Pancreas (tissue), 10 donors: ENCODE results near the gene TMPRSS7. TPM values are rescaled to one million over a fixed set of nuclear protein-coding genes. Genes with fewer than 3 reads are reported as not detected.

Experiments used
- ATAC-seq, 4 donors: fragments of 200-7000 bp; cut with Tn5 transposase; one replicate each; pipeline versions ENCODE4 v1.8.0 to v1.9.1; 2020; ENCODE audit warnings: mild to moderate bottlenecking in 4 of 4, moderate library complexity in 4 of 4
- DNase-seq, 6 donors: peaks; one replicate each; pipeline ENCODE4 v3.0.0-alpha.2; 2020
- FAIRE-seq: peaks from 2 replicates; lab custom pipeline; 2012; peaks lifted over from hg19 to GRCh38; lab: Jason Lieb, UNC
- H3K27ac ChIP-seq, 4 donors: fragments of 200-600 bp; sonication (generic); 1 replicate in 3 of 4; 2 replicates in 1 of 4; pipeline versions ENCODE4 v1.5.0 to v1.8.0; 2020
- H3K27me3 ChIP-seq, 4 donors: fragments of 200-600 bp; one replicate each; pipeline ENCODE4 v1.8.0; 2021
- H3K36me3 ChIP-seq, 3 donors: fragments of 200-600 bp; sonication (generic) in 1 of 3; one replicate each; pipeline versions ENCODE4 v1.5.0 to v1.8.0; 2020 to 2021
- H3K4me1 ChIP-seq, 3 donors: fragments of 200-600 bp; one replicate each; pipeline ENCODE4 v1.8.0; 2021
- H3K4me3 ChIP-seq, 4 donors: fragments of 200-600 bp; sonication (generic) in 2 of 4; one replicate each; pipeline versions ENCODE4 v1.5.0 to v1.8.0; 2020 to 2021
- H3K9me3 ChIP-seq, 4 donors: fragments of 200-600 bp; one replicate each; pipeline ENCODE4 v1.8.0; 2021
- CTCF ChIP-seq, 4 donors: fragments of 200-600 bp; sonication (generic) in 3 of 4; IDR thresholded peaks; one replicate each; pipeline versions ENCODE4 v1.5.0 to v1.8.0; 2021; ENCODE audit warnings: antibody characterized with exemption in 4 of 4
- WGBS, 2 donors: extraction: QIAGEN DNeasy Blood & Tissue Kit; methylation state at CpG; one replicate each; pipeline ENCODE4 v1.1.7; 2013; 5-methylcytosine and 5-hydroxymethylcytosine counted together
- intact Hi-C, 3 donors: fragments of 100-400 bp; cut with DNase I; formaldehyde crosslinking; loops; one replicate each; pipeline versions ENCODE4 v1.11.1 to v1.14.2; 2022
- polyA plus RNA-seq, 2 donors: library from polyadenylated mRNA; stranded (reverse); fragments of 200-250 nt; gene quantifications; one replicate each; pipeline ENCODE4 v1.2.3, GENCODE V29; 2013
- total RNA-seq, 6 donors: library from RNA; stranded (reverse); fragmentation: NEBNext Ultra II Directional in 4 of 6; extraction: Animal tissue kit (Norgen Biotek cat#: 25700) in 4 of 6; gene quantifications; one replicate each; pipeline versions ENCODE4 v1.2.1 to v1.2.4, GENCODE V29; 2021 to 2023
- donor health status: healthy with polysubstance abuse.
- donor health status: DM: no; HTN: no; CAD: no; lungs with moderate emphysema.
- donor health status: DM: no; HTN: no; CAD: no.
- donor health status: control.
- donor health status: control.
- donor health status: Bipolar disorder and iron deficiency.
- donor health status: DM: yes; HTN: yes; CAD: no.
- donor health status: DM: no; HTN: no; CAD: no.
- donor health status: DM: no; HTN: no; CAD: no.
- donor health status: DM: yes; HTN: yes; CAD: no.

Gene TMPRSS7
- total and polyA plus RNA-seq, 8 donors = 0.04 to 0.14 (median 0.08) TPM; not detected in 4

GRCh38 chr3:112124907-112125607, 90.5 kb downstream of the TMPRSS7 start:
- 81 to 83% methylated on average over 5 of the region's 5 CpGs for WGBS, 2 donors
- H3K36me3 ChIP-seq = peaks cover 0 to 15% (median 0%) of the 10 kb centered on the region in 3 donors
- H3K27ac ChIP-seq = no peak overlapping the region
- FAIRE-seq (no peak), DNase-seq (no peak), ATAC-seq (no peak)
- H3K9me3 ChIP-seq = no peaks in the 10 kb centered on the region
- H3K4me3 ChIP-seq = no peak overlapping the region
- TF ChIP-seq CTCF (IDR thresholded peaks at IDR 0.05) = no peak
- intact Hi-C loops = no loop called here
- H3K27me3 ChIP-seq = no peaks in the 10 kb centered on the region
- peaks cover 9 to 14% (median 12%) of the 10 kb centered on the region in 3 donors for H3K4me1 ChIP-seq

GRCh38 chr3:112126511-112126911, 92.0 kb downstream of the TMPRSS7 start:
- TF ChIP-seq CTCF (IDR thresholded peaks at IDR 0.05) = no peak
- Histone ChIP-seq H3K36me3 (peaks cover 0 to 18% (median 0%) of the 10 kb centered on the region in 3 donors), H3K4me1 (peaks cover 0 to 8% (median 7%) of the 10 kb centered on the region in 3 donors), H3K4me3 (no peak overlapping the region), H3K27ac (no peak overlapping the region), H3K9me3 (no peaks in the 10 kb centered on the region), H3K27me3 (no peaks in the 10 kb centered on the region)
- no peak for ATAC-seq
- no peak for DNase-seq
- no peak for FAIRE-seq
- intact Hi-C loops = no loop called here
- 58 to 76% methylated on average over 1 of the region's 1 CpG for WGBS, 2 donors

- DNase-seq (no peak), ATAC-seq (peak in 1 of 4 donors; percentile 35), FAIRE-seq (no peak)
- Histone ChIP-seq H3K27me3 (no peaks in the 10 kb centered on the region), H3K4me1 (no peaks in the 10 kb centered on the region), H3K27ac (no peak overlapping the region), H3K36me3 (peaks cover 0 to 18% (median 0%) of the 10 kb centered on the region in 3 donors), H3K9me3 (no peaks in the 10 kb centered on the region), H3K4me3 (no peak overlapping the region)
- 76 to 77% methylated on average over 10 of the region's 10 CpGs for WGBS, 2 donors
- no peak for TF ChIP-seq CTCF (IDR thresholded peaks at IDR 0.05)
- intact Hi-C loops = no loop called here
Measured at GRCh38 chr3:112127522-112128494, 93.3 kb downstream of the TMPRSS7 start.

GRCh38 chr3:112128843-112129727, 94.5 kb downstream of the TMPRSS7 start:
- H3K9me3 ChIP-seq = no peaks in the 10 kb centered on the region
- ATAC-seq = no peak
- TF ChIP-seq CTCF (IDR thresholded peaks at IDR 0.05) = no peak
- no peak overlapping the region for H3K27ac ChIP-seq
- FAIRE-seq = no peak
- no peak overlapping the region for H3K4me3 ChIP-seq
- WGBS, 2 donors = 77 to 85% methylated on average over 7 of the region's 7 CpGs
- peaks cover 0 to 18% (median 0%) of the 10 kb centered on the region in 3 donors for H3K36me3 ChIP-seq
- H3K27me3 ChIP-seq = no peaks in the 10 kb centered on the region
- peaks cover 0 to 2% (median under 1%) of the 10 kb centered on the region in 3 donors for H3K4me1 ChIP-seq
- DNase-seq = no peak
- intact Hi-C loops = no loop called here
